GM12878 (cell line): ENCODE results near the gene STXBP3. TPM values are rescaled to one million over a fixed set of nuclear protein-coding genes. Genes with fewer than 3 reads are reported as not detected.

Experiments
- ATAC-seq: fragments of 200-7000 bp; cut with Tn5 transposase; 3 replicates; pipeline ENCODE4 v1.9.1; 2020; ENCODE audit warnings: mild to moderate bottlenecking, moderate library complexity
- BruUV-seq: library from RNA; stranded (reverse); fragments of 400-500 nt; replicated peaks from 2 replicates; lab custom pipeline; 2021; lab: Mats Ljungman, UMichigan
- CTCF ChIA-PET: fragments of 300-600 bp; sonication (Branson Sonifier 250); formaldehyde crosslinking; extraction: SDS; loops from one replicate; lab custom pipeline; 2021; ENCODE audit warnings: inconsistent platforms; lab: Yijun Ruan, JAX
- POLR2A ChIA-PET: fragments of 350-600 bp; formaldehyde crosslinking; extraction: SDS; loops from one replicate; lab custom pipeline; 2021; ENCODE audit warnings: inconsistent platforms; lab: Charles Lee
- RAD21 ChIA-PET: fragments of 300-600 bp; sonication (Branson Sonifier 250); formaldehyde crosslinking; loops from one replicate; lab custom pipeline; 2023; ENCODE audit warnings: antibody characterized with exemption; ENCODE audit not compliant: unreplicated experiment; lab: Charles Lee
- SMC1A ChIA-PET: fragments of 300-600 bp; sonication (Branson Sonifier 250); formaldehyde crosslinking; loops from one replicate; lab custom pipeline; 2023; ENCODE audit not compliant: unreplicated experiment, uncharacterized antibody; lab: Charles Lee
- DNase-seq: peaks from one replicate; pipeline ENCODE4 v3.0.0-alpha.2; 2011; ENCODE audit warnings: low read depth, low spot score
- FAIRE-seq: peaks from 3 replicates; lab custom pipeline; 2011; peaks lifted over from hg19 to GRCh38; lab: Jason Lieb, UNC
- H2AFZ ChIP-seq: 2 replicates; pipeline ENCODE4 v1.6.0; 2011; ENCODE audit warnings: low read depth, low read length, control low read depth; ENCODE audit not compliant: control insufficient read depth
- H3K27ac ChIP-seq: 2 replicates; pipeline ENCODE4 v1.5.1; 2011; ENCODE audit warnings: control low read depth; ENCODE audit not compliant: control insufficient read depth, insufficient read depth
- H3K27me3 ChIP-seq, 2 experiments: replicated peaks in 1 of 2; 2 replicates each; pipeline versions ENCODE4 v1.6.0 to v1.6.1; 2011; ENCODE audit warnings: low read length in 1 of 2; ENCODE audit not compliant: control insufficient read depth in 2 of 2, insufficient read depth in 2 of 2
- H3K36me3 ChIP-seq, 2 experiments: 2 replicates each; pipeline ENCODE4 v1.5.1; 2011; ENCODE audit warnings: low read length in 1 of 2; ENCODE audit not compliant: control insufficient read depth in 2 of 2, insufficient read depth in 2 of 2
- H3K4me1 ChIP-seq: 2 replicates; pipeline ENCODE4 v1.6.1; 2011; ENCODE audit warnings: mild to moderate bottlenecking, low read length, moderate library complexity, mixed read lengths; ENCODE audit not compliant: control insufficient read depth, insufficient read depth
- H3K4me2 ChIP-seq: 2 replicates; pipeline ENCODE4 v1.6.0; 2011; ENCODE audit warnings: control low read depth; ENCODE audit not compliant: control insufficient read depth, insufficient read depth
- H3K4me3 ChIP-seq: fragments of 200-600 bp; sonication (generic); 2 replicates; pipeline ENCODE4 v1.5.1; 2016
- H3K79me2 ChIP-seq: 2 replicates; pipeline ENCODE4 v1.6.0; 2011; ENCODE audit warnings: low read length; ENCODE audit not compliant: control insufficient read depth, insufficient read depth
- H3K9ac ChIP-seq: 2 replicates; pipeline ENCODE4 v1.8.0; 2011; ENCODE audit warnings: low read length, control low read depth, mixed read lengths; ENCODE audit not compliant: control insufficient read depth, insufficient read depth
- H3K9me3 ChIP-seq: replicated peaks from 3 replicates; pipeline ENCODE4 v1.5.1; 2011; ENCODE audit warnings: mild to moderate bottlenecking, low read length; ENCODE audit not compliant: control insufficient read depth, insufficient read depth
- H4K20me1 ChIP-seq: 2 replicates; pipeline ENCODE4 v1.6.0; 2011; ENCODE audit not compliant: control insufficient read depth, insufficient read depth
- ETV6 ChIP-seq, 2 experiments: fragments of 450-650 bp in 1 of 2; IDR thresholded peaks in 1 of 2; conservative IDR thresholded peaks in 1 of 2; 2 replicates each; pipeline ENCODE4 v1.6.1; 2014; ENCODE audit warnings: antibody characterized with exemption in 1 of 2, borderline replicate concordance in 1 of 2, low read depth in 1 of 2, mild to moderate bottlenecking in 1 of 2, moderate library complexity in 1 of 2
- FOS ChIP-seq: IDR thresholded peaks from 3 replicates; pipeline ENCODE4 v1.6.1; 2011; ENCODE audit warnings: borderline replicate concordance; ENCODE audit not compliant: insufficient read length; ENCODE audit errors: extremely low read depth
- FOXK2 ChIP-seq: fragments of 450-650 bp; IDR thresholded peaks from 2 replicates; pipeline ENCODE4 v1.6.1; 2017; ENCODE audit warnings: mild to moderate bottlenecking, moderate library complexity
- MXI1 ChIP-seq: fragments of 150-350 bp; IDR thresholded peaks from 2 replicates; pipeline ENCODE4 v1.6.1; 2011; ENCODE audit warnings: low read depth, mild to moderate bottlenecking, inconsistent platforms, low read length, improper control_type of control experiment
- NFYA ChIP-seq: IDR thresholded peaks from 2 replicates; pipeline ENCODE4 v1.6.1; 2011; ENCODE audit warnings: low read depth, mild to moderate bottlenecking, low read length, improper control_type of control experiment, borderline replicate concordance
- USF1 ChIP-seq: IDR thresholded peaks from 2 replicates; pipeline ENCODE4 v1.6.1; 2011; ENCODE audit warnings: borderline replicate concordance, low read depth, mild to moderate bottlenecking, moderate library complexity, mixed read lengths, low read length; ENCODE audit not compliant: insufficient read depth; ENCODE audit errors: extremely low read length
- ZBTB4 ChIP-seq: fragments of 450-650 bp; formaldehyde crosslinking; IDR thresholded peaks from 2 replicates; pipeline ENCODE4 v1.4.0; 2022; ENCODE audit warnings: mild to moderate bottlenecking, moderate library complexity
- ZNF622 ChIP-seq: fragments of 450-650 bp; IDR thresholded peaks from 2 replicates; pipeline ENCODE4 v1.6.1; 2017; ENCODE audit warnings: mild to moderate bottlenecking, inconsistent platforms
- in situ Hi-C: fragments of 300-500 bp; cut with MboI; formaldehyde crosslinking; loops from 9 replicates; pipeline ENCODE4 v1.14.3; 2018; ENCODE audit warnings: mixed read lengths
- intact Hi-C: fragments of 100-400 bp; cut with micrococcal nuclease; formaldehyde crosslinking; loops from one replicate; pipeline ENCODE4 v1.14.2; 2022; ENCODE audit not compliant: unreplicated experiment
- polyA plus RNA-seq, 11 experiments: library from polyadenylated mRNA; depleted of rRNA in 4 of 11; unstranded in 6 of 11; stranded (reverse) in 5 of 11; fragments of >200 nt; fragmentation: Nextera tagmentation in 4 of 11; fragmentation: Illumina TruSeq in 1 of 11; extraction: Ambion mirVana in 4 of 11; extraction: Trizol in 1 of 11; gene quantifications; 1 replicate in 1 of 11; 2 replicates in 10 of 11; pipeline versions ENCODE4 v1.2.1 to v1.2.3, GENCODE V29; 2011 to 2016; ENCODE audit warnings: inconsistent platforms in 2 of 11, missing spikeins in 2 of 11, low read depth in 1 of 11
- total RNA-seq, 4 experiments: library from RNA; depleted of rRNA in 3 of 4; stranded (reverse); fragments of >200 nt in 3 of 4; fragmentation: Illumina TruSeq in 1 of 4; extraction: Trizol in 1 of 4; gene quantifications; 2 replicates each; pipeline versions ENCODE4 v1.2.1 to v1.2.3, GENCODE V29; 2013 to 2021
- TF ChIP-seq, protein P1 (sequence below): fragments of 450-650 bp; IDR thresholded peaks from 2 replicates; pipeline ENCODE4 v1.6.1; 2017; ENCODE audit warnings: mild to moderate bottlenecking
- TF ChIP-seq, protein P2 (sequence below): fragments of 450-650 bp; IDR thresholded peaks from 2 replicates; pipeline ENCODE4 v1.6.1; 2017; ENCODE audit warnings: borderline replicate concordance

STXBP3 gene
- total and polyA plus RNA-seq, 10 of the 15 experiments (the other 5 are each of a cell fraction or from before 2014, with no cell fraction given): 19.6 to 35.1 (median 27.3) TPM

DNA sequence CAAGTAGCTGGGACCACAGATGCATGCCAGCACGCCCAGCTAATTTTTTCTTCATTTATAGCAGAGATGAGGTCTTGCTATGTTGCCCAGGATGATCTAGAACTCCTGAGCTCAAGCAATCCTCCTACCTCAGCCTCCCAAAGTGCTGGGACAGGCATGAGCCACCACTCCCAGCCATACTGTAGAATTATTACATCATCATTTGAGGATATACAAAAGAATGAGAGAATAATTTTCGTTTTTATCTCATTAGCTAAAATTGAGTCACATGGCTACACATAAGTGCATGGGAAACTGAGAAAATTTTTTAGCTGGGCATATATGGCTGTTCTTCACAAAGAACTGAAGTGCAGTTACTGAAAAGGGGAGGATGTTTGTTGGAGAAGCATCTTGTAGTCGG lies 21.2 kb downstream of the STXBP3 start (continued):
- TF ChIP-seq, protein P1, sequence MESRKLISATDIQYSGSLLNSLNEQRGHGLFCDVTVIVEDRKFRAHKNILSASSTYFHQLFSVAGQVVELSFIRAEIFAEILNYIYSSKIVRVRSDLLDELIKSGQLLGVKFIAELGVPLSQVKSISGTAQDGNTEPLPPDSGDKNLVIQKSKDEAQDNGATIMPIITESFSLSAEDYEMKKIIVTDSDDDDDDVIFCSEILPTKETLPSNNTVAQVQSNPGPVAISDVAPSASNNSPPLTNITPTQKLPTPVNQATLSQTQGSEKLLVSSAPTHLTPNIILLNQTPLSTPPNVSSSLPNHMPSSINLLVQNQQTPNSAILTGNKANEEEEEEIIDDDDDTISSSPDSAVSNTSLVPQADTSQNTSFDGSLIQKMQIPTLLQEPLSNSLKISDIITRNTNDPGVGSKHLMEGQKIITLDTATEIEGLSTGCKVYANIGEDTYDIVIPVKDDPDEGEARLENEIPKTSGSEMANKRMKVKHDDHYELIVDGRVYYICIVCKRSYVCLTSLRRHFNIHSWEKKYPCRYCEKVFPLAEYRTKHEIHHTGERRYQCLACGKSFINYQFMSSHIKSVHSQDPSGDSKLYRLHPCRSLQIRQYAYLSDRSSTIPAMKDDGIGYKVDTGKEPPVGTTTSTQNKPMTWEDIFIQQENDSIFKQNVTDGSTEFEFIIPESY: no peak
- TF ChIP-seq MXI1: no peak
- TF ChIP-seq FOS: no peak

- no peak overlapping the region for H3K4me2 ChIP-seq
- ChIA-PET CTCF (no interaction called here), POLR2A (no interaction called here), SMC1A (no interaction called here), RAD21 (no interaction called here)
- TF ChIP-seq ZNF622 (no peak), NFYA (no peak), ETV6 (conservative IDR thresholded peaks at IDR 0.05 in 1 of 2, IDR thresholded peaks at IDR 0.05 in 1 of 2; ENCODE audit: borderline replicate concordance in 1 of 2, low read depth in 1 of 2) (no peak), FOXK2 (no peak), USF1 (no peak), ZBTB4 (no peak)
- TF ChIP-seq, protein P2, sequence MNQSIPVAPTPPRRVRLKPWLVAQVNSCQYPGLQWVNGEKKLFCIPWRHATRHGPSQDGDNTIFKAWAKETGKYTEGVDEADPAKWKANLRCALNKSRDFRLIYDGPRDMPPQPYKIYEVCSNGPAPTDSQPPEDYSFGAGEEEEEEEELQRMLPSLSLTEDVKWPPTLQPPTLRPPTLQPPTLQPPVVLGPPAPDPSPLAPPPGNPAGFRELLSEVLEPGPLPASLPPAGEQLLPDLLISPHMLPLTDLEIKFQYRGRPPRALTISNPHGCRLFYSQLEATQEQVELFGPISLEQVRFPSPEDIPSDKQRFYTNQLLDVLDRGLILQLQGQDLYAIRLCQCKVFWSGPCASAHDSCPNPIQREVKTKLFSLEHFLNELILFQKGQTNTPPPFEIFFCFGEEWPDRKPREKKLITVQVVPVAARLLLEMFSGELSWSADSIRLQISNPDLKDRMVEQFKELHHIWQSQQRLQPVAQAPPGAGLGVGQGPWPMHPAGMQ: no peak
- FAIRE-seq (no peak), DNase-seq (no peak), ATAC-seq (no peak)
- in situ Hi-C loops: no loop called here
- H2AFZ ChIP-seq: no peak overlapping the region
- H3K4me1 ChIP-seq: no peaks in the 10 kb centered on the region
- no peaks in the 10 kb centered on the region for H4K20me1 ChIP-seq
- no peak overlapping the region for H3K9ac ChIP-seq
- H3K4me3 ChIP-seq: no peak overlapping the region
- intact Hi-C loops: no loop called here
- H3K79me2 ChIP-seq: no peaks in the 10 kb centered on the region
- H3K36me3 ChIP-seq: peaks cover 0 to 14% of the 10 kb centered on the region in 2 experiments; a peak in 2 of 4 replicates
- no peaks in the 10 kb centered on the region for H3K27me3 ChIP-seq
- BruUV-seq: no TSS peak
- no peak overlapping the region for H3K27ac ChIP-seq
- no peaks in the 10 kb centered on the region for H3K9me3 ChIP-seq
These were observed 31.4 kb downstream of the STXBP3 start for GRCh38 chr1:108777839-108778238.
